HG03469 (cell line): Measurements from ENCODE around the gene MALSU1.

Experiments
- ATAC-seq: cut with Tn5 transposase; IDR thresholded peaks from one replicate; pipeline ENCODE4 v1.9.1; 2021; ENCODE audit warnings: mild to moderate bottlenecking, moderate library complexity, moderate number of reproducible peaks; ENCODE audit not compliant: unreplicated experiment

Gene MALSU1

GRCh38 chr7:23334482-23335056 lies 35.4 kb downstream of the MALSU1 start:
- no peak for ATAC-seq

- ATAC-seq = no peak
Observed at GRCh38 chr7:23335136-23335535, 36.0 kb downstream of the MALSU1 start.

GRCh38 chr7:23335621-23336020 lies 36.5 kb downstream of the MALSU1 start:
- no peak for ATAC-seq

GRCh38 chr7:23336086-23336485 lies 36.9 kb downstream of the MALSU1 start:
- ATAC-seq = no peak

GRCh38 chr7:23336799-23337283 lies 37.7 kb downstream of the MALSU1 start:
- ATAC-seq = no peak

- ATAC-seq = no peak
Observed at GRCh38 chr7:23337374-23337773, 38.2 kb downstream of the MALSU1 start.

GRCh38 chr7:23338439-23338838 lies 39.3 kb downstream of the MALSU1 start:
- no peak for ATAC-seq

- no peak for ATAC-seq
Observed at GRCh38 chr7:23338863-23339262, 39.7 kb downstream of the MALSU1 start.

- no peak for ATAC-seq
Observed at GRCh38 chr7:23341846-23342598, 42.9 kb downstream of the MALSU1 start.

- no peak for ATAC-seq
Observed at GRCh38 chr7:23343102-23343501, 44.0 kb downstream of the MALSU1 start.

- no peak for ATAC-seq
Observed at GRCh38 chr7:23343806-23344475, 44.8 kb downstream of the MALSU1 start.

- ATAC-seq = no peak
Observed at GRCh38 chr7:23345601-23346000, 46.5 kb downstream of the MALSU1 start.

GRCh38 chr7:23346316-23346715 lies 47.2 kb downstream of the MALSU1 start:
- no peak for ATAC-seq

- ATAC-seq = no peak
Observed at GRCh38 chr7:23347033-23347681, 48.0 kb downstream of the MALSU1 start.

- no peak for ATAC-seq
Observed at GRCh38 chr7:23347682-23348180, 48.6 kb downstream of the MALSU1 start.

GRCh38 chr7:23349484-23350157 lies 50.5 kb downstream of the MALSU1 start:
- ATAC-seq = no peak

- no peak for ATAC-seq
Observed at GRCh38 chr7:23350466-23350865, 51.3 kb downstream of the MALSU1 start.

- no peak for ATAC-seq
Observed at GRCh38 chr7:23353172-23353571, 54.0 kb downstream of the MALSU1 start.

- ATAC-seq = no peak
Observed at GRCh38 chr7:23356168-23356567, 57.0 kb downstream of the MALSU1 start.

- no peak for ATAC-seq
Observed at GRCh38 chr7:23356726-23357125, 57.6 kb downstream of the MALSU1 start.
